Heart left ventricle (tissue), 13 donors: Measurements from ENCODE around the gene MEX3B.

ENCODE experiments used
- POLR2A ChIP-seq, 2 donors: fragments of 450-650 bp; IDR thresholded peaks; one replicate each; pipeline ENCODE4 v1.6.1; 2017; ENCODE audit warnings: antibody characterized with exemption in 2 of 2, mild to moderate bottlenecking in 2 of 2, moderate library complexity in 2 of 2
- TF ChIP-seq, protein P1 (sequence below), 12 donors: fragments of 200-600 bp; sonication (generic) in 4 of 12; IDR thresholded peaks; one replicate each; pipeline versions ENCODE4 v1.5.0 to v1.8.0; 2018 to 2022; ENCODE audit warnings: antibody characterized with exemption in 12 of 12, mild to moderate bottlenecking in 5 of 12
- donor health status: ischemic (EF 13 %, LVEDD 7.1; RV severe dilation, severe dysfunction).
- donor health status: DM: no; HTN: yes; CAD: no.
- donor health status: DM: no; HTN: no; CAD: no.
- donor health status: ischemic (EF 25% LVEDD 6.9; RV normal size, moderate dysfunction).
- donor health status: ischemic (EF 25% LVEDD 5.7; RV mildly dilated, moderate dysfunction).
- donor health status: ischemic (EF 35%, LVEDD 5.7; RV mildly dilated, moderate dysfunction).
- donor health status: nonischemic (EF 11% LVEDD 7.7; RV severe dilation, severe dysfunction).
- donor health status: DM: yes; HTN: yes; CAD: no.
- donor health status: PGD.
- donor health status: ischemic (EF 29% LVEDD 5.4; RV normal size, mild dysfunction).
- donor health status: nonischemic (EF 23%, LVEDD 6.1; RV moderate dilation, normal function).

DNA sequence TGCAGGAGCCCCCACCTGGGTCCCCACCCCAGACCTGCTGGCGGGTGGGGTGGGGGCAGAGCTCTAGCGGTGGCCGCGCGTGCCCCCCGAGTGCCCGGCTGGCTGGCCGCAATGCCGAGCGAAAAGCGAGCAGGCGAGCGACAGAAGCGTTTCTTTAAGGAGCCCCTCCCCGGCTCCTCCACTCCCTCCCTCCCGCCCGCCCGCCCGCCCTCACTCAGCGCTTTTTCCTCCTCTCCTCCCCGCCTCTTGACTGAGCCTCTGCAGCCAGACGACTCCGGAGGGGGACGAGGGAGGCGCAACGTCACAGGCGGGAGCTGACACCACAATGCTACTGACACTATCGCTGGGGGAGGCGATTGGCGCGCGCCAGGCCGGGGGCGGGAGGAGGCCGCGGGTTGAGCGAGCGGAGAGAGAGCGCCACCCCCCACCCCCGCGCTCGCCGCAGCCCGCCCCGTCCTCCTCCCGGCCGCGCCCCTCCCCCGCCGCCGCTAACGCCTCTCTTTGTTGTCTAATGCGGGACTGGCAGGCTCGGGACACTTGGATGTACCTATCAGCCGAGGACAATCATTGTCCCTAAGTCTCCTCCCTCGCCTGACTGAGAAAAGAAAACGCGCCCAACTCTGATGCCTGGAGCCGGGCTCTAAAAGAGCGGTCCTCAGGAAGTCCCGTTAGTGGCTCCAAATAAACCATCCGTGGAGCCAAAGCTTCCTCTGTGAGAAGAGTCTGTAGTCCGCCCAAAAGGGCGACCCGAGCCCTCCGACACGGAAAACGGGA is at the start of gene MEX3B:
- TF ChIP-seq POLR2A (IDR thresholded peaks at IDR 0.05): no peak
- TF ChIP-seq, protein P1, sequence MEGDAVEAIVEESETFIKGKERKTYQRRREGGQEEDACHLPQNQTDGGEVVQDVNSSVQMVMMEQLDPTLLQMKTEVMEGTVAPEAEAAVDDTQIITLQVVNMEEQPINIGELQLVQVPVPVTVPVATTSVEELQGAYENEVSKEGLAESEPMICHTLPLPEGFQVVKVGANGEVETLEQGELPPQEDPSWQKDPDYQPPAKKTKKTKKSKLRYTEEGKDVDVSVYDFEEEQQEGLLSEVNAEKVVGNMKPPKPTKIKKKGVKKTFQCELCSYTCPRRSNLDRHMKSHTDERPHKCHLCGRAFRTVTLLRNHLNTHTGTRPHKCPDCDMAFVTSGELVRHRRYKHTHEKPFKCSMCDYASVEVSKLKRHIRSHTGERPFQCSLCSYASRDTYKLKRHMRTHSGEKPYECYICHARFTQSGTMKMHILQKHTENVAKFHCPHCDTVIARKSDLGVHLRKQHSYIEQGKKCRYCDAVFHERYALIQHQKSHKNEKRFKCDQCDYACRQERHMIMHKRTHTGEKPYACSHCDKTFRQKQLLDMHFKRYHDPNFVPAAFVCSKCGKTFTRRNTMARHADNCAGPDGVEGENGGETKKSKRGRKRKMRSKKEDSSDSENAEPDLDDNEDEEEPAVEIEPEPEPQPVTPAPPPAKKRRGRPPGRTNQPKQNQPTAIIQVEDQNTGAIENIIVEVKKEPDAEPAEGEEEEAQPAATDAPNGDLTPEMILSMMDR (IDR thresholded peaks at IDR 0.05): peak in 1 of 12 donors; percentile 4
